CD4-positive, alpha-beta T cell treated with Interferon alpha-2 for 1 hour (primary cell): ENCODE results near the gene MEF2C.

Experiments
- DNase-seq, 2 donors: peaks; one replicate each; pipeline ENCODE4 v3.0.0-alpha.2; 2020 to 2022

Gene MEF2C

GRCh38 chr5:88748666-88749065 lies 134.3 kb downstream of the MEF2C start:
- DNase-seq, result no peak

DNA sequence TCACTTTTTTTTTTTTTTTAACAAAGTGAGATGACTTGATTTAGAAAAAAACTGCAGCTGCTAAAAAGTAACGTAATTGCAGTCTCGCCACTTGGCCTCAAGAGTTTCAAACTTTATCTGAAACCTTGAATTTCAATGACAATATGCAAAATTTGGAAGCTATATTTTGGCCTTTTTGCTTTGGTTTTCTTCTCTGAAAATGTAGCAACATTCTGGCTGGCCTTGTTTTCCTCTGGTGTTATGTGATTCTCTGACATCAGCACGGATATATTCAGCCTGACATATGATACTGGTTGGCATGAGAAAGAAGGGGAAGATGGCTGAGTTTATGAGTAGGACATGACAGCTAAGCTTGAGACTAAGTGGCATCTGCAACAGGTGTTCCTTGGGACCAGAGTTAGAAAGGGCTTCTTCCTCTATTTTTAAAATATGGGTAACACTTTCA lies 136.5 kb downstream of the MEF2C start:
- no peak for DNase-seq

GRCh38 chr5:88745093-88745696 lies 137.8 kb downstream of the MEF2C start:
- no peak for DNase-seq

DNA sequence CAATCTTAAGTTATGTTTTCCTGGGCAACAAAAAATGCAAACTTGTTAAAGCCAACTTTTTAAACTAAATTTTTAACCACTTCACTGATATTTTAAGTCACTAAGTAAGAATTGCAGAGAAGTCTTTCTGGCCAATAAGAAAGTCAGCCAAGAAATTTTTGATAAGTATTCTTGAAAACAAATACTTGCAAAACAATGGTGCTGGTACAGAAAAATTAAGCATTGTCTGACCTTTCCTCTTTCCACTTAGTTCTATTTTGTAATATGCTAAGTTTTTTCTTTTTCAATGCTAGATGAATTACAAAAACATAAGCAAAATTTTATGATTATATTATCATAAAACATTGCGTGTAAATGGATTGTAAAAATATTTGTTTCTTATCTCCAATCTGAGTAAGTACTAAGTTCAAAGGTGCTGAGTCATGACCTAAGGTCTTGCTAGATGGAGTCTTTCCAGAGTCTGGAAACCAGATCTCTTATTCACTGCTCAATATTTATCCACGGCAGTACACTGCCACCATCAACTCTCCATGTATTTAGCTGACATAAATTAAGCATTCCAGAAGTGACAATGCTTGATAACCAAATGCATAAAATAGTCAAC lies 139.7 kb downstream of the MEF2C start:
- no peak for DNase-seq

- DNase-seq, result no peak
These were observed 141.0 kb downstream of the MEF2C start for GRCh38 chr5:88741964-88742363.

GRCh38 chr5:88740604-88741185 lies 142.3 kb downstream of the MEF2C start:
- no peak for DNase-seq

GRCh38 chr5:88736494-88736893 lies 146.5 kb downstream of the MEF2C start:
- no peak for DNase-seq

DNA sequence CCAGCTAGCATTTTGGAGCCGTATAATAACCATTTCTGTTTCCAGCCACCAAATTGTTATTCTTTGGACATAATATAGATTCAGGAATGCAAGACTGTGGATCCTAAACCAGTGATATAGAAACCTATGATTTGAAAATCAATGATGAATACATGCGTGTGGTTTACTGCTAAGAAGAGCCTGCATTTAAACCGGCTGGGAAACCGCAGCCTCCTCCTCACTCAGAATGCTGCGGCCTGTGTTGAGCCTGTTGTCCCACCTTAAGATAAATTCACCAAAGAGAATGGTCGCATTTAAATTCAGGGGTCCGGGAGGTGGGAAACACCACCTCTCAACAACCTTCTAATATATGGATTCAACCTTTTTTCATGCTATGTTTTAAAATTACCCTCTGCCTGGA lies 148.0 kb downstream of the MEF2C start:
- no peak for DNase-seq

DNA sequence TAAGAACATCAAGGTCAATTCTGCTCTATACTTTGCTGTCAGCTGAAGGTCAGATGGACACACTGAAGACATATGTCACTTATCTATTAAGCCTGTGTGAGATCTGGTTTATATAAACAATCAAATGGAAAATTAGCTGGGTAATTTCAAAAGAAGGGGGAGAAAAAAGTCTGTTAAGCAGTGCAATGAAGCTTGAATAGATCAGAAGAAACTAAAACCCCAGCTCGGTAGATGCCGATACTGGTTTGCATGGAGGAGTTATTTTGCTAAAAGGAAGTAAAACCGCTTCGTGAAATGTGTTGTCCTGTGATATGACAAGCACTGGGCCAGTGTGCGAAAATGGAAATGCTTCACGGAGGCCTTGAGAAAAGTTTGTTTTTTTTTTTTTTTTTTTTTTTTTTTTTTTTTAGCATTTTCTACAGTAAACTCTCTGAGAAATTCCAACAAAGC lies 148.8 kb downstream of the MEF2C start:
- DNase-seq, result peak; percentile 11 to 51

GRCh38 chr5:88732862-88733261 lies 150.1 kb downstream of the MEF2C start:
- DNase-seq, result no peak

DNA sequence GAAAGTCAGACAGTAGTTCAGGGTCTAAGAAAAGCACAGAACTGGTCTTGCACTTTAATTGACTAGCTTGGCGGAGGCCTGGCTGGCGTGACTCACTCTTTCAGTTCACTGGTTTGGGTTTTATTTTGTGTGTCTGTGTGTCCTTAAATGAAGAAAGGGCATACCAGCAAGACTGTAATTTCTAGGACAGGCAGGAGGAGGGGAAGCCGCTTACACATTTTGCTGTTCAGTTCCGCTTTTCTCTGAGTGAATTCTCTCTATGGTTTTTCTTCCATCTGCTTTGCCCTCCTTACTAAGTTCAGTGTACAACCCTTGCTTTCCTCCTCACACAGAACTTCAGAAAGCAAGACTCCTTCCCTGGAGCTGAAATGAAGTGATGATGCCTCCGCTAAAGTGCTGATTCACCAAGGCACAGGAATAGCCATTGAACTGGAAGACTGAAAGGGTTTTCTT lies 150.8 kb downstream of the MEF2C start:
- DNase-seq, result peak; percentile 5 to 26

DNA sequence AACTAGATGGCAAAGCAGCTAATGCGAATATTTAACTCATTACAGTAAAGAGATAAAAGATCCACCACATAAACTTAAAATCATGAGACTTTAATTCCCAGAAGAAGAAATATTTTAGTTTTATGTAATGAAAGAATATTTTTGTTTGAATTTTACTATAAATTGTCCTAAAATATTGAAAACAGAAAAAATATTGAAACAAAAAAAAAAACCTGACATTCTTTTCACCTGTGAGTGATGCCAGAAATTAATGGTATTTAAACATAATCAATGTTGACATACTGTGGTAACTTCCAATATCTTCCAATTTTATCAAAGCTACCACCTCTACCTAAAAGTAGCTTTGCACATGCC lies 153.2 kb downstream of the MEF2C start:
- no peak for DNase-seq

DNA sequence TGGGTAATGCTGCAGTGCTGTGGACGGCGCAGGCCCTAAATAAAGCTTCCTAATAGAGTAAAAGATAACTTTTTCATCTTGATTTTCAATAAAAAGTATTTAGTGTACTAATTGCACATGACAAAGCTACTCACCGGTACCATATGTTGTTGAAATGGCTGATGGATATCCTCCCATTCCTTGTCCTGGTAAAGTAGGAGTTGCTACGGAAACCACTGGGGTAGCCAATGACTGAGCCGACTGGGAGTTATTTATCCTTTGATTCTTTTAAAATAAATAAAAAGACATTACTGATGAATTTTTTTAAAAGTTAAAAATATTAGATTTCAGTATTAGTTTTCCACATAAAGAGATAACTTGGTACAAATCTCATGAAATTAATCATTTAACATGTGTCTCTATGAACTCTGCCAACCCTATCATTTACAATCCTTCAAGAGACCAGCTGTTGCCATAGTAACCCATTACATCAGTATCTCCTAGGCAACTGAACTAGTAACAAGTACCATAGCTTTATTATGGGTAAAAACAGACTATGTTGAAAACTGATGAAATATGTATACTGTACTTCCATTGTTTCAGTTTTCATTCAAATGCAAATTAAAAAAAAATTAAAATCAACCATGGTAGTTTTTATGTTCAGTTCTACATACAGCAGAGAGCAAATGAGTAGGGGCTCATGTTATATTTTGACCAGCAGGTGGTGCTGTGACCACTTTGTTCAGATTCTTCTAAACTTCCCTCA lies 153.7 kb downstream of the MEF2C start:
- DNase-seq, result peak; percentile 63 to 65

DNA sequence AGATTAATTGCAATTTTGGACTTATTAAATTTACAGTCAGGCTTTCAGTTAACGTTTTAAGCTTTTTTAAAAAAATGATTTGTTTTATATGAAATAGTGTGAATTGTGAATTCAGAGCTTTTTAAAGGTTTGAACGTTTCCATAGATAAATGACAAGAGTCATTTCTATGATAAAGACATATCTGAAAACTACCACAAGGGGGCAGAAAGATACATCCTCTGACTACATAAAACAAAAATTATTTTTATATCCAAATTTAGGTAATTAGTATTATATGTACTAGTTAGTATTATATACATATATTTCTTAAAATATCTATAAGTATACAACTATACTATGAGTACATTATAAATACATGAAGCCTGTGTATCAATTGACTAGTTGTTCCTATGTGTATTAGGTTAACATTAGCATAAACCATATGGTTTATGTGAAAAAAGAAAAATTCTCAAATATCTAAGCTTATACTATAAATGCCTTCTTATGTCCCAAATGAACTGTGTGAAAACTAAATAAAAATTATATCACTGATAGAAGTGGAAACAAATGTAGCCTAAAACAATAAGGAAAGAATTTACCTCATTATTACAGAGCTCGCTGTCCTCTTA lies 155.2 kb downstream of the MEF2C start:
- DNase-seq, result peak in 1 of 2 donors; percentile 27

- no peak for DNase-seq
These were observed 157.5 kb downstream of the MEF2C start for GRCh38 chr5:88725454-88725853.

DNA sequence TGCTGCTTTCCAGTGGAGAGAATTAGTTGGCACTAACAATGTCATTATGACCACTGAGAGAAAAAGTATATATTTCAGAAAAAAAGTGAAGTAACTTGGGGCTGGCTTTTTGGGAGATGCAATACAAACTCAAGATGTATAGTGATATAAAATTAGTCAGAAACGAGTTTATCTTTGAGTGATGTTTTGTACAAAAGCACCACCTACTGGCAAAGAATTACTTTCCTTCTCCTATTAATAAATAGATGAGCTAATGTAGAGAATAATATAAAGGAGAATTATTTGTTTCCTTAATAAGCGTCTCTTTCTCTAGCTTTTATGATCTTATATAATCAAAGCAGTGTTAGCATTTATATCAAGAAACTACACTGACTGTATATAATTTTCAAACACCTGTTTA lies 158.8 kb downstream of the MEF2C start:
- no peak for DNase-seq

DNA sequence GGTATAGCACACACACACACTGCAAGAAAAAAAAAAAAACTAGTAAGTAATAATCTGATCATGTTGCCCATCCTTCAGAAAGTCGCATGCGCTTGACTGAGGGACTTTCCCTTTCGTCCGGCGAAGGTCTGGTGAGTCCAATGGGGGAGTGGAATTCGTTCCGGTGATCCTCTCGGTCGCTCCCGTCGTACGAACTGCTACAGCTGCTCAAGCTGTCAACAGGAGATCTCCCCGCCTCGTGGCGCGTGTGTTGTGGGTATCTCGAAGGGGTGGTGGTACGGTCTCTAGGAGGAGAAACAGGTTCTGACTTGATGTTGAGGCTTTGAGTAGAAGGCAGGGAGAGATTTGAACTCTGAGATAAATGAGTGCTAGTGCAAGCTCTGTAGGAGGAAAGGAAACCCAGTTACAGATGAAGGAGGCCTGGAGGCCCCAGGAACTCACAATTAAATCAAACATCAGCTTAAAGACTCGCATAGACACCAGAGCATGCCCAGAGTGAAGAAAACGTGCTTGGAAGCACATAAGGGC lies 160.4 kb downstream of the MEF2C start:
- no peak for DNase-seq

DNA sequence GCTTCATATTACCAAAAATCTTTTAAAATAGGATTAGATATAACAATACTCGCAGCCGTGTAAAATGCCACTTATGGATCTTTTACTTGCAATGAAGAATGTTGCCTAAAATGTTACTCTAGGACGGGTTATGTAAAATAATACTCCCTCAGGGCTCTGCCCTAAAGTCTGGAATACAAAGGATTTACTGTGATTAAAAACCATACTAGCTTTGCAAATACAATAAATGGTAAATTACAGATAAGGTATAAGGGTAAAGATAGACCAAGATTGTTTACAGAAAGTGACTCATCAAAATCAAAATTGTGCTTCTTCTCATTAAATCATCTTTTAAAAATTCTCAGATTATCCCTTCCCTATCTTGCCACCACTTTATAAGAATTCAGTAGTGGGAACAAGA lies 163.6 kb downstream of the MEF2C start:
- no peak for DNase-seq

DNA sequence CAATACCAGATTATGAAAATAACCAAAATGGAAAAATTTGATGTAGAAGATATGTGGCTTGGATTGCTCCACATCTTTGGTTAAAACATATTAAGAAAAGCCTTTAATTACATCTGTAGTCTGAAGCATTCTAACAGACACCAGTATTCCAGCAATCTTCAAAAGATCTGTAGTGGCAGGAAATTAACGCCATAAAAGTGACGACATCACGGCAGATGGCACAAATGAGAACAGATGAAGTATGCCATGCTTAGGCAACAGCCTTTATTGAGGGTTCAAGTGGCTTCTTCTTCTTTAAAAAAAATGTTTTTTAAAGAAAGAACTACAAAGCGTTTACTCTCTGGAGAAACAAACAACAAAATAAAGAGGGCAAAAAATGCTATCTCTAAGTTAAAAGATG lies 164.2 kb downstream of the MEF2C start:
- DNase-seq, result no peak

DNA sequence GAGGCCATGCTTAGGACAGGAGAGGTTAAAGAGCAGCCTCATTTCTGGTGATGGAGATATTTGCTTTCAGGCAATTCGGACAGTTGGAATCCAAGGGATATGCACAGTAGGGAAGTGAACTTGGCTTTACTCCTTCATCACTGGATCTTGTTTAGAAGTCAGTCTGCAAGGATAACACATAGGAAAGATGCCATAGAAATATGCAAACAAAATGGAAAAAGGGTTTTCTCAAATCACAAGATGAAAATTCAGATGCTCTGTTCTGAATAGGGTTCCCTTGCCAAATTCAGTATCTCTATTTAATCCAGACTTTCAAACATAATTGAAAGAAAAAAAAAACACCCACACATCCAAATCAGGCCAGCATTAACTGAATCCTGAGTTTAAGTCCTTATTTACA lies 166.9 kb downstream of the MEF2C start:
- no peak for DNase-seq

- no peak for DNase-seq
These were observed 167.5 kb downstream of the MEF2C start for GRCh38 chr5:88715503-88715902.

DNA sequence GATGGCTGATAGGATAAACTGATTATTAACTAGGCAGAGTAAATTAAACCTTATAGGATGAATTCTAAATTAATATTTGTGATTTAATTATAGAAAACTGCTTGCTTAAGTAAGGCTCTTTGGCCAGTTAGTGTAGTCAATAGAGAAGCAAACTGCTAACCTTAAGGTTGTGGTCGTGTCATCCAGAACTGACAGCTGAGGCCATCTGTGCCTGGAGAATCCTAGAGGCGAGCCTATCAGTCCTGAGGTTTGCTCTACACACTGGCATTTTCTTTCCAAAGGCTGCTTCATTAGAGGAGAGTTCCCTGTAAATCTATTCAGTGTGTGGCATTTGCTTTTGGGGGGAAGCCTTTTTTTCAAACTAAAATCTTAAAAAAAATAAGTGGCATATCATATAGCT lies 169.2 kb downstream of the MEF2C start:
- DNase-seq, result no peak
